Tibial artery (tissue), 4 donors: ENCODE results near the gene SLC39A9.

Experiments
- DNase-seq, 2 donors: peaks; one replicate each; pipeline ENCODE4 v3.0.0-alpha.2; 2019
- H3K27ac ChIP-seq, 2 donors: fragments of 200-600 bp; sonication (generic) in 1 of 2; 1 replicate in 1 of 2; 2 replicates in 1 of 2; pipeline ENCODE4 v1.5.1; 2018 to 2019; ENCODE audit warnings: mild to moderate bottlenecking in 1 of 2
- H3K27me3 ChIP-seq, 2 donors: fragments of 200-600 bp; sonication (generic) in 1 of 2; one replicate each; pipeline versions ENCODE4 v1.5.1 to v1.6.0; 2016 to 2019
- H3K36me3 ChIP-seq, 3 donors: fragments of 200-600 bp; sonication (generic) in 2 of 3; one replicate each; pipeline ENCODE4 v1.5.1; 2016 to 2019; ENCODE audit warnings: mild to moderate bottlenecking in 2 of 3
- H3K4me1 ChIP-seq, 4 donors: fragments of 200-600 bp; sonication (generic) in 2 of 4; 1 replicate in 3 of 4; 2 replicates in 1 of 4; pipeline ENCODE4 v1.5.1; 2016 to 2019
- H3K4me3 ChIP-seq, 2 donors: fragments of 200-600 bp; sonication (generic) in 1 of 2; 1 replicate in 1 of 2; 2 replicates in 1 of 2; pipeline ENCODE4 v1.5.1; 2018 to 2019; ENCODE audit warnings: mild to moderate bottlenecking in 2 of 2
- H3K9me3 ChIP-seq, 3 donors: fragments of 200-600 bp; sonication (generic) in 1 of 3; one replicate each; pipeline ENCODE4 v1.5.1; 2016 to 2019
- CTCF ChIP-seq, 2 experiments: fragments of 200-600 bp in 1 of 2; fragments of 450-650 bp in 1 of 2; IDR thresholded peaks; one replicate each; pipeline ENCODE4 v1.5.1; 2017 to 2019; ENCODE audit warnings: antibody characterized with exemption in 2 of 2, mild to moderate bottlenecking in 1 of 2, moderate library complexity in 1 of 2
- intact Hi-C: fragments of 100-400 bp; cut with DNase I; formaldehyde crosslinking; loops from one replicate; pipeline ENCODE4 v1.15.0; 2023; ENCODE audit warnings: low total_unique reads

Gene SLC39A9

DNA sequence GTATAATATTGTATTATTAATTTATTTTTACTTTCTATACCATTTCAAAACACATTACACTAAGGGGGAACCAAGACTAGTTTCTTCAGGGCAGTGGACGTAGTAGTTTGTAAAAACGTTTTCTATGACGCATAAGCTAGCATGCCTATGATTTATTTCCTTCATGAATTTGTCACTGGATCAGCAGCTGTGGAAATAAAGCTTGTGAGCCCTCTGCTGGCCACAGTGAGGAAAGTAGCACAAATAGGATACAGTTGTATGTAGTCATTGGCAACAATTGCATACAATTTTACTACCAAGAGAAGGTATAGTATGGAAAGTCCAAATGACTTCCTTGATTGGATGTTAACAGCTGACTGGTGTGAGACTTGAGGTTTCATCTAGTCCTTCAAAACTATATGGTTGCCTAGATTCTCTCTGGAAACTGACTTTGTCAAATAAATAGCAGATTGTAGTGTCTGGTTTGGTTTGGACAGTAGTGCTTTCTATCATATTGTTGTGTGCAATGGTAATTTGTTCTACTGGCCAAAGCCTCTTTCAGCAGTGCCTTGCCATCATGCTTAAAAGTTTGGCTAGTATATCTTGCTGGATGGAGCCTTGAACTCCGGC, 61.7 kb downstream of the SLC39A9 start:
- H3K9me3 ChIP-seq, result no peaks in the 10 kb centered on the region
- intact Hi-C loops, result loop anchor here (2.0 kb wide), 1 partner anchor 217 kb away; no protein-coding TSS in a partner anchor
- no peaks in the 10 kb centered on the region for H3K4me1 ChIP-seq
- H3K27ac ChIP-seq, result no peak overlapping the region
- H3K27me3 ChIP-seq, result no peaks in the 10 kb centered on the region
- TF ChIP-seq CTCF (IDR thresholded peaks at IDR 0.05), result peak; percentile 72 to 89
- peak; percentile 67 to 77 for DNase-seq
- no peak overlapping the region for H3K4me3 ChIP-seq
- peaks cover 27 to 44% (median 27%) of the 10 kb centered on the region in 3 donors for H3K36me3 ChIP-seq

DNA sequence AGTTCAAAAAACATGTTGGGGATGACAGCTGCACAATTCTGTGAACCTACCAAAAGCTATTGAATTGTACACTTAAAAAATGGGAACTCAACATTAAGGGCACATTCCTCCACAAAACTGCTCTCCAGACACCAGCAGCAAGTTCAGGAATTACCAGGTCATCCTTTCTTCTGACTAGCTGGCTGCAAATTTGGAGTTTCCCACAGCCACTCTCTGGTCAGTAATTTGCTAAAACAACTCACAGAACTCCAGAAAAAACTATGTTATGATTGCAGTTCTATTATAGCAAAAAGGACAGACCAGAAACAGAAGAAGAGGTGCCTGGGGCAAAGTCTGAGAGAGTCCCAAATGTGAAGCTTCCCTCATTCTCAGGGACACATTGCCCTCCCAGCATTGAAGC, 65.9 kb downstream of the SLC39A9 start:
- intact Hi-C loops, result no loop called here
- DNase-seq, result no peak
- H3K27me3 ChIP-seq, result no peaks in the 10 kb centered on the region
- no peak for TF ChIP-seq CTCF (IDR thresholded peaks at IDR 0.05)
- no peak overlapping the region for H3K27ac ChIP-seq
- no peak overlapping the region for H3K4me3 ChIP-seq
- peaks cover 0 to 7% (median 7%) of the 10 kb centered on the region in 3 donors for H3K36me3 ChIP-seq
- no peaks in the 10 kb centered on the region for H3K4me1 ChIP-seq
- H3K9me3 ChIP-seq, result no peaks in the 10 kb centered on the region

DNA sequence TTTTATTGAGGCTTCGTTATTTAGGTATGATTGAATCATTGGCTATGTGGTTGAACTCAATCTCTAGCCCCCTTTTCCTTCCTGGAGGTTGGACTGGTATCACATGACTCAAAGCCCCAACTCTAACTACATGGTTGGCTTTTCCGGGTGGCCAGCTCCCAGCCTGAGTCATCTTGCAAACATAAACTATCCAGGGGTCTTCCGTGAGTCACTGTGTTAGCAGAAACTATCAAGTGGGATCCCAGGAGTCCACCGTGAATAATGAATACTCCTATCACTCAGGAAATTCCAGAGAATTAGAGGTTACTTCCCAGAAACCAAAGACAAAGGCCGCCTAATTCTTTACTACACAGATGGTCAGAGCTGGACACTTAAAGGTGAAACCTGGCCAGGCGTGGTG, 66.3 kb downstream of the SLC39A9 start:
- DNase-seq, result no peak

GRCh38 chr14:69468949-69469348, 70.5 kb downstream of the SLC39A9 start:
- TF ChIP-seq CTCF (IDR thresholded peaks at IDR 0.05), result no peak
- DNase-seq, result no peak
- H3K27me3 ChIP-seq, result no peaks in the 10 kb centered on the region
- no peak overlapping the region for H3K4me3 ChIP-seq
- intact Hi-C loops, result no loop called here
- H3K27ac ChIP-seq, result no peak overlapping the region
- no peaks in the 10 kb centered on the region for H3K9me3 ChIP-seq
- H3K36me3 ChIP-seq, result peaks cover 0 to 4% (median 0%) of the 10 kb centered on the region in 3 donors
- no peaks in the 10 kb centered on the region for H3K4me1 ChIP-seq

More for the DNA sequence above, 66.3 kb downstream of the SLC39A9 start:
- no peak overlapping the region for H3K27ac ChIP-seq
- H3K4me1 ChIP-seq, result no peaks in the 10 kb centered on the region
- no peak overlapping the region for H3K4me3 ChIP-seq
- TF ChIP-seq CTCF (IDR thresholded peaks at IDR 0.05), result no peak
- intact Hi-C loops, result no loop called here
- H3K9me3 ChIP-seq, result no peaks in the 10 kb centered on the region
- H3K27me3 ChIP-seq, result no peaks in the 10 kb centered on the region
- H3K36me3 ChIP-seq, result peaks cover 0 to 7% (median 7%) of the 10 kb centered on the region in 3 donors

DNA sequence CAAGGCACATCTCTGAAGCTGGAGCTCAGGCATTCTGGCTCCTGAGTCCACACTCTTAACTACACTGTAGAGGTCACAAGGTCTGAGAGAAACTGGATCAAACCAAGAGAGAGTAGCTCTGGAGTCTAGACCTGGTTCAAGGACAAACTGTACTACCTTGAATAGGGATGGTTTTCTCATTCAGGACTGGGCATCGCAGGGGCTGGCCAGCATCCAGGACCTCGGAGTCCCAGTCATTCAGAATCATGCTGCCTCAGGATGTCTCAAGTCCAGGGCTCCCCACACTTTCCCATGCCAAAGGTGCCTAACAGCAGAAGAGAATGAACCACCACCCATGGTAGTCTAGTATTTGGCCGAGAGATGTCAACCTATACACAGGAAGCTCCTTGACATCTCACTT, 72.9 kb downstream of the SLC39A9 start:
- Histone ChIP-seq H3K4me1 (no peaks in the 10 kb centered on the region), H3K27me3 (no peaks in the 10 kb centered on the region), H3K36me3 (peaks cover 0 to 4% (median 0%) of the 10 kb centered on the region in 3 donors), H3K27ac (no peak overlapping the region), H3K9me3 (no peaks in the 10 kb centered on the region), H3K4me3 (no peak overlapping the region)
- TF ChIP-seq CTCF (IDR thresholded peaks at IDR 0.05), result no peak
- intact Hi-C loops, result no loop called here
- no peak for DNase-seq
